ENCODE measurements around the gene CCNB1.
A peak's percentile ranks its signal among the peaks of the same experiment; 100 is the strongest.
"Not testable (repeated sequence)": the region's sequence is repeated elsewhere in the genome, so short reads cannot be mapped to it uniquely, and the experiment has no call there.

CCNB1 gene

GRCh38 chr5:69166686-69167492 lies at the start of gene CCNB1:
CCNB1 (plus strand) TSS chr5:69167150; CDS start chr5:69167263, 113 bp downstream.
- FAIRE-seq = peak; percentile 90

DNA sequence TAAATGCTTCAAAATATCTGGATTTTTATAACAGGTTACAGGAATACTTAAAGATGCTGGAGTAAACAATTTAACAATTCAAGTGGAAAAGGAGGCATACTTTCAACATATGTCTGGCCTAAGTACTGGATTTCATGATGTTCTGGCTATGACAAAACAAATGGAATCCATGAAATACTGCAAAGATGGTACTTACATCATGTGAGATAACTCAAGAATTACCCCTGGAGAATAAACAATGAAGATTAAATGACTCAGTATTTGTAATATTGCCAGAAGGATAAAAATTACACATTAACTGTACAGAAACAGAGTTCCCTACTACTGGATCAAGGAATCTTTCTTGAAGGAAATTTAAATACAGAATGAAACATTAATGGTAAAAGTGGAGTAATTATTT lies 37.5 kb upstream of the CCNB1 start:
- FAIRE-seq = no peak

DNA sequence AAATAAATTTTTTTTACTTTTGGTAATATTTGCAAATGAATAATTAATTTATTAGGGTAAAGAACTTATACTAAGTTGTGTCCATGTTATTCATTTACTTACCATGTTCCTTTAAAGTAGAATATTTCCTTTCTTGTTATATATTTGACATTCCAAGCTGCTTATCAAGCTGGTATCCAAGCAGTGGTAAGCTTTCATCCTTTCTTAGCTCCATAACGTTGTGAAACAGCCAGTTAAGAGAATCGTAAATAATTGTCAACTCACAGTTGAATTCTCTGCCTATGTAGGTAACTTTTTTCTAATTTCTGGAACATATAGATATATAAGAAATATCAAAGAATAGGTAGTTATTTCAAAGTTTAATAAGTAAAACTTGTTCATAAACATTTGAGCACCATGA lies 36.7 kb upstream of the CCNB1 start:
- peak; percentile 40 for FAIRE-seq

DNA sequence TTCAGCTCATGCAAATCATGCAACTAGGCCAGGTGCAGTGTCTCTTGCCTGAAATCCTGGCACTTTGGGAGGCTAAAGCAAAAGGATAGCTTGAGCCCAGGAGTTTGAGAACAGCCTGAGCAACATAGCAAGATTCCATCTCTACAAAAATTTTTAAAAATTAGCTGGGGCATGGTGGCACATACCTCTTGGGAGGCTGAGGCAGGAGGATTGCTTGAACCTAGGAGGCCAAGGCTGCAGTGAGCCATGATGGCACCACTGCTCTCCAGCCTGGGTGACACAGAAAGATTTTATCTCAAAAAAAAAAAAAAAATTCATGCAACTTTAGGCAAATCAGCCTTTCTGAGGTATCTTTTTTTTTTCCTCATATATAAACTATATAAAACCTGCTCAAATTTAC lies 35.6 kb upstream of the CCNB1 start:
- no peak for FAIRE-seq

DNA sequence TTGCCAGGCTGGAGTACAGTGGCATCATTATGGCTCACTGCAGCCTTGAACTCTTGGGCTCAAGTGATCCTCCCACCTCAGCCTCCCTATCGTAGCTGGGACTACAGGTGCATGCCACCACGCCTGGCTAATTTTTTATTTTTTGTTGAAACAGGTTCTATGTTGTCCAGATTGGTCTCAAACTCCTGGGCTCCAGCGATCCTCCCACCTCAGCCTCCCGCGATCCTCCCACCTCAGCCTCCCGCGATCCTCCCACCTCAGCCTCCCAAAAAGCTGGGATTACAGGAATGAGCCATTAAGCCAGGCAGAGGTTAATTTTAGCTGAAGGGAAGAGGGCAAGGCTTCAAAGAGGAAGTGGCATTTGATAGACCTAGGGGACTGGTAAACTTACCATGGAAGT lies 32.8 kb upstream of the CCNB1 start:
- FAIRE-seq = no peak

DNA sequence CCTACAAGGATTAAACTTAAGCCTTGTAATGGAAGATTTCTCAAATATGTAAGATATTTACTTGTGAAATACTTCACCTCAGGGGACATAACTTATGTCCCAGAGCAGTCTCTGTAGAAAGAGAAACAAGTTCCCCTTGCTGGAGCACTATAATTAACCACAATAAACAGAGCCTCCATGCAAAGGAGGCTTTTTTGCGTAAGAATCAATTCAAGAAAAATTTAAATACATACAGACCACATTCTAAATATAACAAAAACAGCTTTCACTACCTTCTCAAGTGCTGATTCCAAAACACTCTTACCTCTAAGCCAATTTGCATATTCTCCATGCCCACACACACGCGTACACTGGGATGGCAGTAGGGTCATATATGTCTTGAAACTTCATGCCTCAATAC lies 30.7 kb upstream of the CCNB1 start:
- no peak for FAIRE-seq

GRCh38 chr5:69137208-69137607 lies 29.7 kb upstream of the CCNB1 start:
- FAIRE-seq = not testable (repeated sequence)

- FAIRE-seq = no peak
These were observed 29.1 kb upstream of the CCNB1 start for GRCh38 chr5:69137807-69138206.

- FAIRE-seq = no peak
These were observed 28.2 kb upstream of the CCNB1 start for GRCh38 chr5:69138766-69139165.

DNA sequence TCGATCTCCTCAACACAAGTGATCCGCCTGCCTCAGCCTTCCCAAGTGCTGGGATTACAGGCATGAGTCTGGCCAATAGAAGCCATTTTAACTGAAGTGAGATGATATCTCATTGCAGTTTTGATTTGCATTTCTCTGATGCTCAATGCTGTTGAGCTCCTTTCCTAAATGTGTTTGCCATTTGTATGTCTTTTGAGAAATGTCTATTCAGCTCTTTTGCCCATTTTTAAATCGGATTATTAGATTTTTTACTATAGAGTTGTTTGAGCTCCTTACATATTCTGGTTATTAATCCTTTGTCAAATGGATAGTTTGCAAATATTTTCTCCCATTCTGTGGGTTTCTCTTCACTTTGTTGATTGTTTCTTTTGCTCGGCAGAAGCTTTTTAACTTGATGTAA lies 26.7 kb upstream of the CCNB1 start:
- FAIRE-seq = not testable (repeated sequence)

DNA sequence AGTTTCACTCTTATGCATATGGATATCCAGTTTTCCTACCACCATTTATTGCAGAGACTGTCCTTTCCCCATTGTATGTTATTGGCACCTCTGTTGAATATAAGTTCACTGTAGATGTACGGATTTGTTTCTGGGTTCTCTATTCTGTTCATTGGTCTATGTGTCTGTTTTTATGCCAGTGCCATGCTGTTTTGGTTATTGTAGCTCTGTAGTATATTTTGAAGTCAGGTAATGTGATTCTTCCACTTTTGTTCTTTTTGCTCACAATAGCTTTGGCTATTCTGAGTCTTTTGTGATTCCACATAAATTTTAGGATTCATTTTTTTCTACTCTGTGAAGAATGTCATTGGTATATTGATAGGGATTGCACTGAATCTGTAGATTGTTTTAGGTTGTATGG lies 26.1 kb upstream of the CCNB1 start:
- no peak for FAIRE-seq

DNA sequence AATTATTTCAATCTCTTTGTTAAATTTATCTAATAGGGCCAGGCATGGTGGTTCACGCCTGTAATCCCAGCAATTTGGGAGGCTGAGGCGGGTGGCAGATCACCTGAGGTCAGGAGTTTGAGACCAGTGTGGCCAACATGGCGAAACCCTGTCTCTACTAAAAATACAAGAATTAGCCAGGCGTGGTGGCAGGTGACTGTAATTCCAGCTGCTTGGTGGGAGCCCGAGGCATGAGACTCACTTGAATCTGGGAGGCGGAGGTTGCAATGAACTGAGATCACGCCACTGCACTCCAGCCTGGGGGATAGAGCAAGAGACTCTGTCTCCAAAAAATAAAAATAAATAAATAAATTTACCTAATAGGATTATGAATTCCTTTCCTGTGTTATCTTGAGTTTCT lies 18.4 kb upstream of the CCNB1 start:
- not testable (repeated sequence) for FAIRE-seq

GRCh38 chr5:69148981-69149675 lies 17.8 kb upstream of the CCNB1 start:
- FAIRE-seq = no peak

GRCh38 chr5:69149676-69150010 lies 17.3 kb upstream of the CCNB1 start:
- no peak for FAIRE-seq

DNA sequence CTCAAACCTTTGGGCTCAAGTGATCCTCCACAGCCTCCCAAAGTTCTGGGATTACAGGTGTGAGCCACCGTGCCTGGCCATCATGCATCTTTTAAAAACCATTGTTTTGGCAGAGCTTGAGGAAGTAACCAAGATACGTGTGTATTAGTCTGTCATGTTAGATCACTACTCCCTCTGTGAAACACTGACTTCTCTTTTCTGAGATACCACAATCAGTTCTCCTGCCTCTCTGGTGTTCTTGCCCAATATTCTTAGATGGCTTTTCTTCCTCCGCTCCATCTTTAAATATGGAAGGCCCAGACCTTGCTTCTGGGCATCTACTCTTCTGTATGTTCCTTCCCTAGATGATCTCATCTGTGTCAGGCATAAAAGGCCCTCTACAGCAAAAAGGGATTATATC lies 14.2 kb upstream of the CCNB1 start:
- no peak for FAIRE-seq

DNA sequence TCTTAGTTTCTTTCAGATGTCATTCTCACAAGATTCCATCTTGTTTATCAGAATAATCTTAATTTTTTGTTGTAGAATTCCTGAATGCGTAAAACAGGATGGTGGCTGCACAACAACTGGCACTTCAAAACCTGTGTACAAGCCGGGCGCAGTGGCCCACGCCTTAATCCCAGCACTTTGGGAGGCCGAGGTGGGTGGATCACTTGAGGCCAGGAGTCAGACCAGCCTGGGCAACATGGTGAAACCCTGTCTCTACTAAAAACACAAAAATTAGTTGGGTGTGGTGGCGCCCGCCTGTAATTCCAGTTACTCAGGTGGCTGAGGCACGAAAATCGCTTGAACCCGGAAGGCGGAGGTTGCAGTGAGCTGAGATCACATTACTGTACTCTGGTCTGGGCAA lies 10.5 kb upstream of the CCNB1 start:
- no peak for FAIRE-seq

- FAIRE-seq = no peak
These were observed 8.9 kb upstream of the CCNB1 start for GRCh38 chr5:69158039-69158438.

- FAIRE-seq = no peak
These were observed 6.3 kb upstream of the CCNB1 start for GRCh38 chr5:69160651-69161050.

DNA sequence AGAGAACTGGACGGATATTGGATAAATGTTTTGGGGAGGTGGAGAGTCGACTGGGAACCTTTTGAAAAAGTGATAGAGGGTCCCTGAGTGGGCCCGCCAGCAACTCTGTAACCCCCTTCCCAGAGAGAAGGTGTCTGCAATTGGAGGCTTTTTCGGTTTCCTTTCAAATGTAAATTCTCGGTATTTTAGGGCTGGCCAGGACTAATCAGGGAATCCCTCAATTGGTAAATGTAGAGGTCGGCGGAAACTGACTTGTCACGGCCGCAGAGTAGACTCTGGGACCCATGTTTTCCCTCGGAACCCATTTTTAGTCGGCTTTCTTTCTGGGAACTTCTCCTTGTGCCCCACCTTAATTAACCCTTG lies 524 bp downstream of the CCNB1 start:
- no peak for FAIRE-seq

DNA sequence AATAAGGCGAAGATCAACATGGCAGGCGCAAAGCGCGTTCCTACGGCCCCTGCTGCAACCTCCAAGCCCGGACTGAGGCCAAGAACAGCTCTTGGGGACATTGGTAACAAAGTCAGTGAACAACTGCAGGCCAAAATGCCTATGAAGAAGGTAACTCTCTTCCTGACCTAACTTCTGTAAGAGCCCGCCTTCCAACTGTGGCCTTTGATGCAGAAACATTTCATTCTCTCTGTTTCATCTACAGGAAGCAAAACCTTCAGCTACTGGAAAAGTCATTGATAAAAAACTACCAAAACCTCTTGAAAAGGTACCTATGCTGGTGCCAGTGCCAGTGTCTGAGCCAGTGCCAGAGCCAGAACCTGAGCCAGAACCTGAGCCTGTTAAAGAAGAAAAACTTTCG lies 979 bp downstream of the CCNB1 start:
- no peak for FAIRE-seq

GRCh38 chr5:69170495-69170894 lies 3.5 kb downstream of the CCNB1 start:
- no peak for FAIRE-seq

- FAIRE-seq = no peak
These were observed 4.0 kb downstream of the CCNB1 start for GRCh38 chr5:69170969-69171368.

DNA sequence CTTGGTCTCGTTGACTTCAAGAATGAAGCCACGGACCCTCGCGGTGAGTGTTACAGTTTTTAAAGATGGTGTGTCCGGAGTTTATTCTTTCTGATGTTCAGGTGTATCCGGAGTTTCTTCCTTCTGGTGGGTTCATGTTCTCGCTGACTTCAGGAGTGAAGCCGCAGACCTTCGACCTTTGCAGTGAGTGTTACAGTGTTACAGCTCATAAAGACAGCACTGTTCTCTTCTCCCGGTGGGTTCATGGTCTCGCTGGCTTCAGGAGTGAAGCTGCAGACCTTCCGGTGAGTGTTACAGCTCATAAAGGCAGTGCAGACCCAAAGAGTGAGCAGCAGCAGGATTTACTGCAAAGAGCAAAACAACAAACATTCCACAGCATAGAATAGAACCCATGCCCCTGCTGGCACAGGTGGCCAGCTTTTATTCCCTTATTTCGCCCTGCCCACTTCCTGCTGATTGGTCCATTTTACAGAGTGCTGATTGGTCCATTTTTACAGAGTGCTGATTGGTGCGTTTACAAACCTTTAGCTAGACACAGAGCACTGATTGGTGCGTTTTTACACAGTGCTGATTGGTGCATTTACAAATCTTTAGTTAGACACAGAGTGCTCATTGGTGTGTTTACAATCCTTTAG lies 14.8 kb downstream of the CCNB1 start:
- FAIRE-seq = not testable (repeated sequence)

DNA sequence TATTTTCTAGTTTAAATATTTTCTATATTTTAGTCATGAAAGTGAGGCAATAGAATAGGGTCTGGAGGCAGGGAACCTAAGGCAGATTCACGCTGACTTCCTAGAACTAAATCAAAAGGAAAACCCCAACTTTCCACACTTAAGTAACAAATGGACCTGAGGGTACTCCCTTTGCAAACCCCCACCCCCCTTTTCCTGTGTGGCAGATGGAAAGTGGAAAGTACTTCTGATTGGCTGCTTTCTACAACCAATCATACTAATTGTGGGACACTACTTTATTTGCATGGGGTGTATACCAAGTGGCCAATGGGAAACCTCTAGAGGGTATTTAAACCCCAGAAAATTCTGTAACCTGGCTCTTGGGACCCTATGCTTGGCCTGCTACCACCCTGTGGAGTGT lies 17.7 kb downstream of the CCNB1 start:
- no peak for FAIRE-seq
